SK-N-SH treated with all-trans-retinoic acid at 6 μM for 48 hours (cell line): ENCODE data around the gene BMERB1.

Source experiments
- ARNTL ChIP-seq: fragments of 450-650 bp; formaldehyde crosslinking; IDR thresholded peaks from 2 replicates; pipeline ENCODE4 v1.5.0; 2020; ENCODE audit warnings: low read depth, mild to moderate bottlenecking, moderate library complexity, borderline replicate concordance
- BACH2 ChIP-seq: fragments of 250-450 bp; sonication (Bioruptor Pico); IDR thresholded peaks from 2 replicates; pipeline ENCODE4 v1.9.0; 2021; ENCODE audit warnings: mild to moderate bottlenecking, borderline replicate concordance
- CSDC2 ChIP-seq: fragments of 250-450 bp; sonication (Bioruptor Pico); IDR thresholded peaks from 2 replicates; pipeline ENCODE4 v1.5.0; 2020; ENCODE audit warnings: mild to moderate bottlenecking, moderate library complexity
- CSRNP3 ChIP-seq: fragments of 250-450 bp; sonication (Bioruptor Pico); IDR thresholded peaks from 2 replicates; pipeline ENCODE4 v1.5.1; 2021; ENCODE audit warnings: mild to moderate bottlenecking, moderate library complexity
- ISL1 ChIP-seq: fragments of 250-450 bp; sonication (Bioruptor Pico); IDR thresholded peaks from 2 replicates; pipeline ENCODE4 v2.1.2; 2022; ENCODE audit warnings: mild to moderate bottlenecking, moderate library complexity
- OSR1 ChIP-seq: fragments of 250-450 bp; sonication (Bioruptor Pico); IDR thresholded peaks from 2 replicates; pipeline ENCODE4 v1.8.0; 2022; ENCODE audit warnings: moderate library complexity, mild to moderate bottlenecking, inconsistent platforms
- PATZ1 ChIP-seq: fragments of 250-450 bp; sonication (Bioruptor Pico); IDR thresholded peaks from 2 replicates; pipeline ENCODE4 v1.8.0; 2020; ENCODE audit warnings: mild to moderate bottlenecking, moderate library complexity, borderline replicate concordance
- RARB ChIP-seq: fragments of 250-450 bp; sonication (Bioruptor Pico); IDR thresholded peaks from 2 replicates; pipeline ENCODE4 v1.8.0; 2021; ENCODE audit warnings: mild to moderate bottlenecking, moderate library complexity
- SNAI2 ChIP-seq: fragments of 250-450 bp; sonication (Bioruptor Pico); IDR thresholded peaks from 2 replicates; pipeline ENCODE4 v1.5.0; 2020; ENCODE audit warnings: mild to moderate bottlenecking, moderate library complexity
- TOX ChIP-seq: fragments of 250-450 bp; sonication (Bioruptor Pico); IDR thresholded peaks from 2 replicates; pipeline ENCODE4 v1.8.0; 2021; ENCODE audit warnings: mild to moderate bottlenecking, moderate library complexity, borderline replicate concordance
- ZFP3 ChIP-seq: fragments of 250-450 bp; sonication (Bioruptor Pico); IDR thresholded peaks from 2 replicates; pipeline ENCODE4 v1.5.0; 2020; ENCODE audit warnings: mild to moderate bottlenecking, moderate library complexity
- ZFP30 ChIP-seq: fragments of 450-650 bp; formaldehyde crosslinking; IDR thresholded peaks from 2 replicates; pipeline ENCODE4 v1.5.0; 2022; ENCODE audit warnings: mild to moderate bottlenecking, moderate library complexity

- TF ChIP-seq PATZ1 (no peak), CSRNP3 (CRISPR knock-in tag) (no peak), RARB (CRISPR knock-in tag) (no peak), SNAI2 (CRISPR knock-in tag) (no peak), TOX (no peak), ZFP3 (CRISPR knock-in tag) (no peak), ZFP30 (CRISPR knock-in tag) (no peak), OSR1 (CRISPR knock-in tag) (no peak), CSDC2 (CRISPR knock-in tag) (no peak), ISL1 (CRISPR knock-in tag) (no peak), BACH2 (CRISPR knock-in tag) (no peak), ARNTL (CRISPR knock-in tag) (no peak)
These were observed 57.8 kb downstream of the BMERB1 start for GRCh38 chr16:15492091-15492740.
